GM18517 (cell line): ENCODE results near the gene CHKA.

Experiments
- ATAC-seq: cut with Tn5 transposase; IDR thresholded peaks from one replicate; pipeline ENCODE4 v1.9.1; 2021; ENCODE audit warnings: mild to moderate bottlenecking, moderate library complexity; ENCODE audit not compliant: unreplicated experiment

CHKA gene

DNA sequence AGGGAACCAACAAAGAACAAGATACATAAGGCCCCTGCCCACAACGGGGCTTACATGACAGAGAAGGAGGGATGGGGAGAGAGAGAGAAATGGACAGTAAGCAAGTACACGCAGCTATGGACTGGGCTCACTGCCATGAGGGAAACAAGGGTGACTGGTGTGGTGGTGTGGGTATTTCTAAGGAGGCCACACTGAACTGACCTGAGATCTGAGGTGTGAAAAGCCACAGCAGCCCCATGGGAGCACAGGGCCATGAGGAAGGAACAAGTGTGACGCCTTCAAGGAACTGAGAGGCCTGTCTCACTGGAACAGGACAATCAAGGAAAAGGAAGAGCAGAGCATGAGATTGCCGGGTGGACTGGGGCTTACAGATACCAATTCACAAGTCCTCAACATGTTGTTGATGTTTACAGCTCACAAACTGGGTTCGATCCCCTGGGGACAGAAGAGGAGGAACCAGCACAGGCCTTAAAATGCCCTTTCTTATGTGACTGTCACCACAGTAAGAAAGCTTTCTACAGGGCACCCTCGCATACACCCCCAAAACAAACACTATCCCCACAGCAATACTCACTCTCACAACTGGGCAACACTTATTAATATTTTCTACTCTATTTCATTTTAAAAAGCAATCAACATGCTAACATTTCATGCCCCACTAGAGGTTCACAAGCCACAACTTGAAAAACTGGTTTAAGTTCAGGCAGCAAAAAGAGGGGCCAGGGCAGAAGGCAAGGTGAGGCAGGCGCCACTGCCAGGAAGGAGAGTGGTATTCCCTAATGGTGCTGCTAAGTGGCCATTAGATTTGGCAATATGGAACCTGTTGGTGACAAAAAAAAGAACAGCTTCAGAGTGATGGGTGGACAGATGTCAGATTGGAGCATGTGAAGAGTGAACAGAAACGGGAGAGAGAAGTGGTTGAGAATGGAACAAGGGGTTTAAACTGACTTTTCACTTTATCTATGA lies 43.3 kb downstream of the CHKA start:
- no peak for ATAC-seq

DNA sequence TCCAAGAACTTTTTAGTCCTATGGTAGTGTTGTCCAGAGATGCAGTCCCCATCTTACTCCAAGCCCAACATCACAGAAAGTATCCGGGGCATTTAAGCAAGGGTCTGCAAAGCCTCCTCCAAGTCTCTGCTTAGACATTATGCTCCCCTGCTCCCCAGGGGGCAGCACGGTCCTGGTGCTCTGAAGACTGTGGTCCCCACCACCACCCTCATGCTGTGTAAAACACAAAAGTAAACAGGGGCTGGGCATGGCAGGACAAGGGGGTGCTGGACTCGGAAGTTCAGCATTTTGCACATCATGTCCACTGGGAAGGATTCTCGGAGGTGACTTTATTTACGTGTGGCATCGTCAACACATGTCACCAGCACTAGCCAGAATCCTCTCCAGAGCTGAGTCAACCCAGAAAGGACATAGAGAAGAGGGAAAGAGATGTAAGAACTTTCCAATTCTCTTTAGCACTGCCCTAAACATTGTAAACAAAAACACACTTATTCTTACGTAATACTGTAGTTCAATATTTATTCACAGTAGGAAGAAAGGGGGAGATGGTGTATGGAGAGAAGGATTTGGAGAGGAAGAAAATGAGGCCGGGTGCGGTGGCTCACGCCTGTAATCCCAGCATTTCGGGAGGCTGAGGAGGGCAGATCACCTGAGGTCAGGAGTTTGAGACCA lies 44.7 kb downstream of the CHKA start:
- ATAC-seq: no peak

DNA sequence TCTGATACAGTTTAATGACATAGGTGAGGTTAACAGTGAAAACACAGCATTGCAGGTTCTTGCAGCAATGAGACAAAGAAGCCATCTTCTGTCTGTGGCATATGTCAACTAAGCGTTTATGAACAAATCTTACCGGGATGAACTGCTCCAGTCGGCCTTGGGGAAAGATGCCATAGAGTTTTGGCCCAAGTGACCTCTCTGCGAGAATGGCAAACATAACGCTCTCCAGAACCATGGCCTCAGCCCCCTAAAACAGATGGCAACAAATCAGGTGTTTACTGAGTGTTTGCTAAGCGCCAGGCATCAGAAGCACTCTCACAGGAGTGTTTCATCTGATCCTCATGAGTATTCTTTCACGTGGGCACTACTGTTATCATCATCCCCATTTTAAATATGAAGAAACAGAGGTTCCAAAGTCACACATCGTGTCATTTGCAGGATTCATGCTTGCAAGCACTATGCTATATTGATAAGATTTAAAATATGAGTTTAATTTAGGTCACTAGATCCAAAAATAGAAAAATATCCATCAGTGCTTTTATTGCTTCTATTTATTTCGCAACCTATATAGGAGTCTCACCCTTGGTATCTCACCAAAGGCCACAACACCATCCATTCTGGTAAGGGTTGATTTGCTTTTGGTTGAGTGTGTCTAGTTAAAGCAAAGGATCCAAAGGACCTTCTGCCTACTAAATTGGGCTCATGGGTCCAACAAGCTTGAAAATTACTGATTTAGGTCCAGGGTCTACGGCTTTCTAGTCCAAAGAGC lies 46.4 kb downstream of the CHKA start:
- ATAC-seq: no peak

DNA sequence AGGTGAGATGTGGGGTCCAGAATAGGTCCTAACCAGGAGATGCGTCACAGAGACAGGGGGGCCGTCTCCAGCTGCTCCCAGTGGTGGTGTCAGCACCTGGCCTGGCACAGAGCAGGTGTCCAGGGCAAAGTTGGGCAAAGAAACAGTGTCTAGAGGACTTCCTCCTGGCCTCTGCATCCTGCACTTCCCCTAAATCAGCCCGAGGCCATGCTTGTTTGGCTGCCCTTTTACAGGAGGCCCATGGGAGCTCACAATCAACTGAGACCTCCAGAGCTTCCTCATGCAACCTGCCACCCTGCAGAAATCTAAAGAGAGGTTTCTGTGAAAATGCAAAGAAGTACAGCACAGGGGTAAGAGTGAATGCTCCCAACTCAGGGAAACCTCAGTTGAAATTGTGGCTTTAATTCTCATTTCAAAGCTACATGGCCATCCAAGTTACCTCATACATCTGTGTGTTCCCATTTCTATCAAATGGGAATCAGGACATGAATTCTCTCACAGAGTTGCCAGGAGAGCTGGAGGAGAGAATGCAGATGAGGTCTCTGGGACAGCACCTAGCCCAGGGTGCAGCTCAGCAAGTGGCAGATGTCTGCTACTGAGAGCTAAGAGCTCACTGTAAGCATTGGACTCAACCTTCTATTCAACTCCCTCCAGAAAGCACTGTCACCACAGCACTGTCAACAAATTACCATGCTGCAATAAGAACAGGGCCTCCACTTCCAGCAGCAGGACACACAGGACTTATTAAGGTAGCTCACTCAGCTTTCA lies 49.7 kb downstream of the CHKA start:
- no peak for ATAC-seq

DNA sequence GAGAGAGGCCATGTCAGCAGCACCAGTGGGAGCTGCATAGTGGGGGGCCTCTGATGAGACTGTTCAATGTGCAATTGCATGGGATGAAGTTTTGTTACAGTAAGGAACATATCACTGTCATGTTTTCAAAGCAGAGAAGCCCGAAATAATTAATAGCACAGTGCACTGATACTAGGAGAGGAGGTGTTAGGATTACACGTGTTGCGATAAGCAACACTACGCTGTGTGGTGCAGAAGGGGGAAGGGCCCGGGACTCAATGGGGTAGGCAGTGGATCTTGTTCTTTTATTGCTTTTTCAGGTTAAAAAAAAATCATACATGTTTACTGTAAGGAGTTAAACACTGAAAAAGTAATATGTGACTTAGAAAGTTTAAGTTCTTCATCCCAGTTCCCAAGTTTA lies 53.2 kb downstream of the CHKA start:
- no peak for ATAC-seq

DNA sequence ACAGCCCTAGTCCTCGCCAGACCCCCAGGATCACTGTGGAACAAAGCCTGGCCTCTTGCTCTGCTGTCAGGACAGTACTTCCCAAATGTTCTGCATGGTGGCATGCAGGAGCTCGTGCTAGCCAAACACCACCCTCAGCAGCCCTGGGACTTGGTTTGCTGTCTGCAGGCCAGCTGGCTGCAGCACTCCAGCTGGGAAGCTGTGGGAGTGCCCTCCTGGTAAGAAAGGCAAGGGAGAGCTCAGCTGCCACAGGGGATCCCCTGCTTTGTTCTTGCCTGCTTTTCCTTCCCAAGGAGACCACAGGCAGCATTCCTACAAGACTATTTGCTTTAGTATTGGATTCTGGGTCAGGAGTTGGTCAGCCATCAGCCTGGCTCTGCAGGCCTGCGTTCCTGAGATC lies 54.4 kb downstream of the CHKA start:
- ATAC-seq: no peak

DNA sequence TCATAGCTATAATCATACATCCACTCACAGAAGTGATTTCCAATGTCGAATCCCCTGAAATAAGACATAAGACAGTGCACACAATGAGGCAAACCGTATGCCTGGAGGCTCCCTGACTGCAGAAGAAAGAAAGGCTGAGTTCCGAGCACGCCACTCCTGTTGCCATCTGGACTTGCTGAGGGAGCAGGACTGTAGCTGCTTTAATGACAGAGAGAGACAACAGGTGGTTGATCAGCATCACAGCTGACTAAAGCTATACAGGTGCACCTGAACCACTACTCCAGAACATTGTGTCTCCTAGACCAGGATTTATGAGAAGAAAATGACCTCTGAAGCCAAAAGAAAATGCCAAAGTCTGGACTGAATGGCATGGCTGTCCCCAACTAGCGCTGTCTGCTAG lies 55.3 kb downstream of the CHKA start:
- ATAC-seq: no peak

DNA sequence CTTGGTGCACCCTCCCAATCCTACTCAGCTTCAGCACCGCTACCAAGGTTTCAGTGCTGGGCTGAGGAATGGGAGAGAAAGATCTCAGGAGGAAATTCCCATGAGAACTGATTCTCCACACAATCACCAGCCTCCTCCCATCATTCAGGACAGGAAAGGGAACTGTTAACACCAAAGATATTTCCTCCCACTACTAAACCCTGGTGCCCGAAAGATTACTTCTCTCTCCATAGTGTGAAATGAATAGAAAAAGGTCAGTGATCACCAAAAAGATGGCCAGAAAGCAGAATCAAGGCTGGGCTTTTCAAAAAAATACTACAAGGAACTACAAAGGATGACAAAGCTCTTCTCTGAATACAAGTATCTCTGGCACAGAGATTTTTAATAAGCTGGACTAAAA lies 56.3 kb downstream of the CHKA start:
- no peak for ATAC-seq

DNA sequence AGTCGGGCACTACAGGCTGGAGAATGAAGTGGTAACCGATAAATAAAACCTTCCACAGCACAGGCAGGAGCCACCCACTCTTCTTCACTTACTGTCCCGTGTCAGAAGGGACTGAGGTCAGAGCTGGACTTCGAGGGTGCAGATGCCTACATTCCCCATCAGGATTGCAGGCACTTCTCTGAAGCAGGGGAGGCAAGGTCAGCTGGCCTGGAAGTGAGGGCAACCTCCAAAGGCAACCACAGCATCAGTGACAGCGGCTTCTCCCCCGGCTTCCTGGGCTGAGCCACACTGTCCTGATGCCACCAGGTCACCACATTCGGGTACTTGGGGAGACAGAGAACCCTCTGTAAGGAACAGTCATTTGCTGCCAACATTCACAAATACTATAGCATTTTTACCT lies 59.7 kb downstream of the CHKA start:
- ATAC-seq: no peak

DNA sequence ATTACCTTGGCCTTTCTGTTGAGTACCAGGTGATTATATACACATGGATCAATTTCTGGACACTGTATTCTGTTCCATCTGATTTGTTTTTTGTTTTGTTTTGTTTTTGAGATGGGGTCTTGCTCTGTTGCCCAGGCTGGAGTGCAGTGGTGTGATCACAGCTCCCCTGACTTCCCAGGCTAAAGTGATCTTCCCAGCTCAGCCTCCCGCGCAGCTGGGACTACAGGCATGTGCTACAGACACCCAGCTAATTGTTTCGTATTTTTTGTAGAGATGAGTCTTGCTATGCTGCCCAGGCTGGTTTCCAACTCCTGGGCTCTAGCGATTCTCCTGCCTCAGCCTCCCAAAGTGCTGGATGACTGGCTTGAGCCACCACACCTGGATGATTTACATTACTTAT lies 63.4 kb downstream of the CHKA start:
- no peak for ATAC-seq

DNA sequence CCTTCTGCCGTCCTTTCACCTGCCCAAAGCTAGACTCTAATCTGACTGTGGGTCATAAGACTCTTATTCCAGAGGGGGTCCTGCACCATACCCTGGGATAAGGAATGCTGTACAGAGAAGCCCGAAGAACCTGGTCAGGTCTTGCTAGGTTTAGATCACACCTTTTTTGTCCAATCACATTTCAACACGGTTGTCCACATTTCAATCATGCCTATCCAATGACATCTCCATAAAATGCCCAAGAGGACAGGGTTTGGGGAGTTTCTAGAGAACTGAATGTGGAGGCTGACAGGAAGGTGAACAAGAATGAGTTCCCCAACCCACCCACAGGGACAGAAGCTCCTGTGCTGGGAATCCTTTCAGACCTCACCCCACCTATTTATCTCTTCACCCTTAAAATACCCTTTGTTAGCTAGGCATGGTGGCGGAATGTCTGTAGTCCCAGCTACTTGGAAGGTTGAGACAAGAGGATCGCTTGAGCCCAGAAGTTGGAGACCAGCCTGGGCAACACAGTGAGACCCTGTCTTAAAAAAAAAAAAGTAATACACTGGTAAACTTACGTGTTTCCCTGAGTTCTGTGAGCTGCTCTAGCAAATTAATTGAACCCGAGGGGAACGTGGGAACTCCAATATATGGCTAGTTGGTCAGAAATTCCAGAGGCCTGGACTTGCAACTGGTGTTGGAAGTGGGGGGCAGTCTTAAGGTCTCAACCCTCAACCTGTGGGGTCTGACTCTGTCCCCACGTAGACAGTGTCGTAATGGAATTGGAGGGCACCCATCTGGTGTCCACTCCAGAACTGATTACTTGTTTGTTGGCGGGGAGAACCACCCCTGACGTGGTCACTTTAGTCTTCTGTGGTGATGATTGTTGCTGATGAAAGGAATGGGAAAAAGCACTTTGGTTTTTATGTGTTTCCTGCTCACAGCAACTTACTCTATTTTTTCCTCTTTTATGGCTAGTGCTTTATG lies 64.6 kb downstream of the CHKA start:
- no peak for ATAC-seq

DNA sequence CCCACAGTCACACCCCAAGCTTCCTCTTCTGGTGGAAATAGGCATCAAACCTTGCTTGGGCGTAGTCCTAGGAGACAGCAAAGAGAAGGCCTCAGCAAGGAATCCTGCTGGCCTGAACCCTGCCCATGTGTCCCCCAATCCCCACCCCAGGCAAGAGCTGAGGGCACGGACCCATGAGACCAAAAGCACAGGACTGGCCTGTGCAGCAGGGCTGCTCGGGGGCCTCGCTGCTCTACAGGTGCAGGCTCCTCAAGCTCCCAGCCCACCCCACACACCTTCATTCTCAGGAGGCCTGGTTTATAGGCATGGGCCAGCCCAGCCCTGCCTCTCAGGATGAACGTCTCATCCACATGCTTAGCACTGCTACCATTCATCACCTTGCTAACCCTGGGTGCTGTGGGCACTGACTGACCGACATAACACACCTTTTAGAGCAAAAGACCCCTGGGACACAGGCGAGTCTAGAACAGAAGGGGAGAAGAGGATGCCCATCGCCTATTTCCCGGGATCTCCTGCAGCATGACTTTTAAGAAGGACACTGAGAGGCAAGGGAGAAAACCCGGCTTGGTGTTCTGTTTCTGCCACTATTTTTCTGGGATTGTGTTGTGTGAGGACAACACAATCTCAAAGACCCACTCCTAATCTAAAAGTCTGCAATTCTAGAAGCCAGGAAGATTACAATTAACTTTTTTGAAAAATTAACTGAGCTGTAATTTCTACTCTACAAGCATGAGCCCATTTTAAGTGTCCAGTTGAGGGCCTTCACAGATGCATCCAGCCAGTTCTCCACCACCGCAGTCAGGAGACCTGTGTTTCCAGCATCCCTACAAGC lies 67.0 kb downstream of the CHKA start:
- ATAC-seq: no peak

DNA sequence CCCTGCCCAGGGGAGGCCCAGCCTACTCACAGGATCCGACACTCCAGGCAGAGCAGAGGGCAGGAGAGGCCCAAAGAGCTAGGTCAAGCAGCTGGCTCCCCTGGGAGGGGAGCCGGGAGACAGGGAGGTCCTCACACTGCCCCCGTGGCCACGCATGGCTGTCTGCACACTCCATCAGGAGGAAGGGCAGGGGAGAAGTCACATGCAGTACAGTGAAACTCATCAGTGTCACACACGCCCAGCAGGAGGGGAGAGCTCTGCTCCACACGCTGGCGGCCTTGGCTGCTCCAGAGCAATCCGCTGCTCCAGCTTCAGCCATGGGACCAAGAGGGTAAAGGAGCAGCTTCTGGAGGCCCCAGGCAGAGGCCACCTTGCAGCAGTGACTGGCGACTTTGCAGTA lies 68.1 kb downstream of the CHKA start:
- no peak for ATAC-seq

DNA sequence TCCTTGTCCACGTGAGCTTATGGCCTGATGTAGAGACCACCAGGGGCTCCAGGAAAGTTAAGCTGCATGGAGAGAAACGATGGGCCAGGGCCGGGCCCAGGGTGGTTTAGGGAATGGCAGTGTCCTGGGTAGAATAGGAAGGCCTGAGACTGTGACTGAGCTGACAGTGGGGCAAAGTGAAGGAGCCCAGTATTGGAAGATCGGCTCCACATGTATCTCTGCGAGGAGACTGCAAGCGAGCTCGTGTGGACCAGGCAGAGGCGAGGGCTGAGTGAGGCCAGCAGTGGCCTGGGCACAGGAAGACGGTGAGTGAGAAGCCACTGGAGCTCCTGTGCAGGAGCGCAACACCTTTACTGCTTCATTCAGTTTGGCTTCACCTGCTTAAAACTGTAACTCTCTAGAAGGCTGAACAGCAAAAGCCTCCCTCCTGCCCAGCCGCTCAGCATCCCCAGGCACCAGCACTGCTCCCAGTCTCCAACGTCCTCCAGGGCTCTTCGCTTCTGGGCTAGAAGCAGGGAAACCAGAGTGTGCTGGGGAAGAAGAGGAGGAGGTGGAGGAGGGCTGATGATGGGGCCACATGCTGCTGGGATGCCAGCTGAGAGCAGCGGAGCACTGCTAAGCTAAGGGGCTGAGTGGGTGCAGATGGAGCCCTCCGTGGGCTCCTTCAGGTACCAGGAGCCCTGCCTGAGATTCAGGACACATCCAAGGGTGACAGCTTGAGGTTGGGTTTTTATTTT lies 68.9 kb downstream of the CHKA start:
- ATAC-seq: no peak

DNA sequence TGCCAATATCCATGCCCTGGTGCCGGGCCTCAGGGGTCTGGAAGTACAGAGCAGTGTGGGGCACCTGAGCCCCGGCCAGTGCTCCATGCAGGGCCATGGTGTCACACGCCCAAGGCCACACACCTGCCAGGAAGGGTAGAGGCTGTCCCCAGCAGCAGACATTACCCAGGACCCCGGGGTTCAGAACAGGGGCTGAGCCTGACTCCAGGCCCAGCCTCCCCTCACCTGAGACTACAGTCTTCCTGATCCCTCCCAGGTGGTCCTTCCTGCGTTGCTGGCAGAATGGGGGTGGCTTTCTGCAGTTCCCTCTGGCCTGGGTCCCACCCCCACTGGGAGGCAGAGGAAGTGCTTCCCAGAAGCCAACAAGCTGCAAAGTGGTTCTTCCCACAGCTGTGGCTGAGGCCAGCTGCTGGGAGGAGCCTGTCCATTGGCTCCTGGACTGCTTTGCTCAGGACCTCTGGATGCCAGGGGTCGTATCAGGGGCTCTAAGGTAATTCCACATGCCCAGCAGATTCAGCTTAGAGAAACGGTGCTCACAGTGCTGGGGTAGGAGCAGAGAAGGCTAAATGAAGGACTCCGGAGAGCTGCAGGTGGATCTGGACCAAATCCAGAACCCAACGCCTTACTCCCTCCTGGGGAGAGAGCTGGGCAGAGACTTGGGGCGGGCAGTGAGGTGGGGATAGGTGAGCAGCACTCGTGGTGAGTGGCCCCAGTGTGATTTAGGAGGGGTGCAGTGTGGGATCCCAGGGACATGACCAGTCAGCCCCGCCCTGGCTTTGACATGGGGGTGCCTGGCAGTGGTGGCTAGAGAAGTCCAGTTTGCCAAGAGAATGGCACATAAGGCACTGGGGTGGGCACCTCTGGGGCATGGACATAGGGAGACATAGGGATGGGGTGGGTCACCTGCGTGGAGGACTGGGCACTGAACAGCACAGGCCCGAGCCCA lies 69.7 kb downstream of the CHKA start:
- no peak for ATAC-seq

DNA sequence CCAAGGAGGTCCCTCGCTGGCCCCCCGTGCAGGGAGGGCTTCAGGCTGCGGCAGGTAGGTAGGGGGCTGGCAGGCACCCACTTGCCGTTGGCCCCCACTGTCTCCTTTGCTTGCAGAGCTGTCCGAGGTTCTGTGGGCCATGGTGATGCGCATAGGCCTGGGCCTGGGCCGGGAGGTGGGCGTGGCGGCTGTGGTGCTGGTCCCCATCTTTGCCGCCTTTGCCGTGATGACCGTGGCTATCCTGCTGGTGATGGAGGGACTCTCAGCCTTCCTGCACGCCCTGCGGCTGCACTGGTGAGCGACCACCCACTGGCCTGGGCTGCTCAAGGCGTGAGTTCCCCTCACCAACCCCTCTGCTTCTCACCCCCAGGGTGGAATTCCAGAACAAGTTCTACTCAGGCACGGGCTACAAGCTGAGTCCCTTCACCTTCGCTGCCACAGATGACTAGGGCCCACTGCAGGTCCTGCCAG lies 70.8 kb downstream of the CHKA start:
- no peak for ATAC-seq
